Tibial nerve (tissue), 4 donors: Measurements from ENCODE around the gene RDH8.

Experiments used
- EP300 ChIP-seq, 2 donors: sonication (generic); formaldehyde crosslinking; IDR thresholded peaks; one replicate each; pipeline ENCODE4 v1.6.1; 2017; ENCODE audit warnings: antibody characterized with exemption in 2 of 2, mild to moderate bottlenecking in 1 of 2
- POLR2A ChIP-seq, 2 donors: fragments of 450-650 bp; IDR thresholded peaks; one replicate each; pipeline ENCODE4 v1.6.1; 2017; ENCODE audit warnings: antibody characterized with exemption in 2 of 2, mild to moderate bottlenecking in 2 of 2, moderate library complexity in 2 of 2
- TF ChIP-seq, protein P1 (sequence below), 5 experiments: fragments of 200-600 bp in 3 of 5; fragments of 450-650 bp in 2 of 5; sonication (generic) in 3 of 5; IDR thresholded peaks; one replicate each; pipeline ENCODE4 v1.5.1; 2016 to 2019; ENCODE audit warnings: antibody characterized with exemption in 5 of 5, mild to moderate bottlenecking in 3 of 5, moderate library complexity in 2 of 5

DNA sequence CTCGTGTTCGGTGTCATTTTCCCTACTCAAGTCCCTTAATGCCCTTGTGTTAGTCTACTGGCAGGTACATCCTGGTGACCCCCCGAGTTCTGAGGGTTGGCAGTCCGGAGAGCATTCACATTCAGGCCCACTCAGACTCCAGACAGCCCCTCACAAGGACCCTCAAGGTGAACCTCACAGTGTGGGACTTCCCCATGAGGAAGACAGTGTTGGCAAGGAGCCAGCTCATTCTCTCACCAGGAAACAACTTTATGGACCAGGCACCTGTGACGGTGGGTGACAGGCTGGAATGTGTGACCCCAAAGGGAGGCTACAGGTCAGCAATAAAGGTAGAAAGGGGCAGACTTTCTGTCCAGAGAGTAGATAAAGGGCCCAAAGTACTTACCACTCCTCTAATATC is 24.5 kb downstream of the RDH8 start:
- TF ChIP-seq POLR2A (IDR thresholded peaks at IDR 0.05) (no peak), EP300 (IDR thresholded peaks at IDR 0.05) (no peak)
- TF ChIP-seq, protein P1, sequence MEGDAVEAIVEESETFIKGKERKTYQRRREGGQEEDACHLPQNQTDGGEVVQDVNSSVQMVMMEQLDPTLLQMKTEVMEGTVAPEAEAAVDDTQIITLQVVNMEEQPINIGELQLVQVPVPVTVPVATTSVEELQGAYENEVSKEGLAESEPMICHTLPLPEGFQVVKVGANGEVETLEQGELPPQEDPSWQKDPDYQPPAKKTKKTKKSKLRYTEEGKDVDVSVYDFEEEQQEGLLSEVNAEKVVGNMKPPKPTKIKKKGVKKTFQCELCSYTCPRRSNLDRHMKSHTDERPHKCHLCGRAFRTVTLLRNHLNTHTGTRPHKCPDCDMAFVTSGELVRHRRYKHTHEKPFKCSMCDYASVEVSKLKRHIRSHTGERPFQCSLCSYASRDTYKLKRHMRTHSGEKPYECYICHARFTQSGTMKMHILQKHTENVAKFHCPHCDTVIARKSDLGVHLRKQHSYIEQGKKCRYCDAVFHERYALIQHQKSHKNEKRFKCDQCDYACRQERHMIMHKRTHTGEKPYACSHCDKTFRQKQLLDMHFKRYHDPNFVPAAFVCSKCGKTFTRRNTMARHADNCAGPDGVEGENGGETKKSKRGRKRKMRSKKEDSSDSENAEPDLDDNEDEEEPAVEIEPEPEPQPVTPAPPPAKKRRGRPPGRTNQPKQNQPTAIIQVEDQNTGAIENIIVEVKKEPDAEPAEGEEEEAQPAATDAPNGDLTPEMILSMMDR (IDR thresholded peaks at IDR 0.05): no peak
